HG03571 (cell line): Measurements from ENCODE around the gene ZNF280D.

Source experiments
- ATAC-seq: cut with Tn5 transposase; IDR thresholded peaks from one replicate; pipeline ENCODE4 v1.9.1; 2021; ENCODE audit not compliant: unreplicated experiment

Gene ZNF280D

GRCh38 chr15:56640549-56640948, 92.8 kb downstream of the ZNF280D start:
- no peak for ATAC-seq

GRCh38 chr15:56640127-56640526, 93.2 kb downstream of the ZNF280D start:
- ATAC-seq, result no peak

GRCh38 chr15:56639631-56640030, 93.7 kb downstream of the ZNF280D start:
- no peak for ATAC-seq

- ATAC-seq, result no peak
Observed at GRCh38 chr15:56631765-56632164, 101.5 kb downstream of the ZNF280D start.

GRCh38 chr15:56628893-56629532, 104.3 kb downstream of the ZNF280D start:
- no peak for ATAC-seq

GRCh38 chr15:56619887-56620286, 113.4 kb downstream of the ZNF280D start:
- no peak for ATAC-seq

GRCh38 chr15:56617628-56618027, 115.7 kb downstream of the ZNF280D start:
- ATAC-seq, result no peak

- no peak for ATAC-seq
Observed at GRCh38 chr15:56616551-56616950, 116.8 kb downstream of the ZNF280D start.

- ATAC-seq, result no peak
Observed at GRCh38 chr15:56613811-56614210, 119.5 kb downstream of the ZNF280D start.

- ATAC-seq, result no peak
Observed at GRCh38 chr15:56608993-56609392, 124.3 kb downstream of the ZNF280D start.

GRCh38 chr15:56608140-56608778, 125.0 kb downstream of the ZNF280D start:
- ATAC-seq, result peak; percentile 92

- no peak for ATAC-seq
Observed at GRCh38 chr15:56602253-56602652, 131.1 kb downstream of the ZNF280D start.

GRCh38 chr15:56600380-56600779, 132.9 kb downstream of the ZNF280D start:
- no peak for ATAC-seq

- ATAC-seq, result no peak
Observed at GRCh38 chr15:56598991-56599390, 134.3 kb downstream of the ZNF280D start.

GRCh38 chr15:56587686-56588085, 145.6 kb downstream of the ZNF280D start:
- no peak for ATAC-seq

- no peak for ATAC-seq
Observed at GRCh38 chr15:56586206-56586605, 147.1 kb downstream of the ZNF280D start.

GRCh38 chr15:56582785-56583184, 150.5 kb downstream of the ZNF280D start:
- no peak for ATAC-seq
